Measurements from ENCODE around the gene UCN2.
"Not testable (repeated sequence)": the region's sequence is repeated elsewhere in the genome, so short reads cannot be mapped to it uniquely, and the experiment has no call there.

- TF ChIP-seq POLR2A (IDR thresholded peaks at IDR 0.05; ENCODE audit: low read depth, low read length); POLR2AphosphoS5 (IDR thresholded peaks at IDR 0.05; ENCODE audit: low read depth, low read length); TAF1 (IDR thresholded peaks at IDR 0.05; ENCODE audit: borderline replicate concordance, low read depth, low read length): not testable (repeated sequence)
Observed at GRCh38 chr3:48551651-48552050, 11.9 kb downstream of the UCN2 start.
